Erythroblast (primary cell): Measurements from ENCODE around the gene PCBP4.

Source experiments
- DNase-seq, 2 experiments: peaks; one replicate each; lab custom pipeline; 2025; lab: John Stamatoyannopoulos, UW
- GATA1 ChIP-seq: IDR thresholded peaks from 2 replicates; pipeline ENCODE4 v1.6.1; 2011; ENCODE audit warnings: low read depth, mild to moderate bottlenecking, control low read depth, low read length, moderate library complexity
- POLR2A ChIP-seq: IDR thresholded peaks from 2 replicates; pipeline ENCODE4 v1.6.1; 2011; ENCODE audit warnings: mild to moderate bottlenecking, low read length

PCBP4 gene

GRCh38 chr3:51986010-51986947, 19.0 kb upstream of the PCBP4 start:
- TF ChIP-seq POLR2A: no peak
- TF ChIP-seq GATA1: no peak
- peak; percentile 28 to 46 for DNase-seq

GRCh38 chr3:51985063-51985462, 17.8 kb upstream of the PCBP4 start:
- no peak for DNase-seq
- no peak for TF ChIP-seq POLR2A
- TF ChIP-seq GATA1: no peak

GRCh38 chr3:51984269-51984647, 17.0 kb upstream of the PCBP4 start:
- TF ChIP-seq POLR2A: no peak
- no peak for TF ChIP-seq GATA1
- no peak for DNase-seq

GRCh38 chr3:51983578-51984268, 16.5 kb upstream of the PCBP4 start:
- no peak for DNase-seq

GRCh38 chr3:51982838-51983577, 15.8 kb upstream of the PCBP4 start, which contains the start of gene ACY1:
Gene ACY1 (plus strand): TSS chr3:51983535. CDS start chr3:51984065, 530 bp downstream.
- DNase-seq: peak; percentile 89 to 90
- TF ChIP-seq POLR2A (peak; percentile 69), GATA1 (no peak)

More at GRCh38 chr3:51983578-51984268, 16.5 kb upstream of the PCBP4 start:
- TF ChIP-seq GATA1 (no peak), POLR2A (no peak)

GRCh38 chr3:51982352-51982837, 15.1 kb upstream of the PCBP4 start:
- peak; percentile 71 for DNase-seq
- no peak for TF ChIP-seq GATA1
- no peak for TF ChIP-seq POLR2A

GRCh38 chr3:51980253-51980652, 13.0 kb upstream of the PCBP4 start:
- no peak for DNase-seq
- TF ChIP-seq GATA1 (no peak), POLR2A (no peak)

GRCh38 chr3:51978143-51978502, 10.9 kb upstream of the PCBP4 start:
- TF ChIP-seq POLR2A (no peak), GATA1 (no peak)
- DNase-seq: no peak

GRCh38 chr3:51977446-51978142, 10.3 kb upstream of the PCBP4 start:
- TF ChIP-seq GATA1 (no peak), POLR2A (no peak)
- no peak for DNase-seq

- TF ChIP-seq GATA1: no peak
- TF ChIP-seq POLR2A: no peak
- peak; percentile 65 to 66 for DNase-seq
Measured at GRCh38 chr3:51975852-51976549, 8.7 kb upstream of the PCBP4 start.

GRCh38 chr3:51974963-51975851, 8.0 kb upstream of the PCBP4 start, which contains the start of gene ABHD14A:
Gene ABHD14A (plus strand): TSS chr3:51975064. CDS start chr3:51975136, 72 bp downstream.
- TF ChIP-seq POLR2A (peak; percentile 49), GATA1 (no peak)
- DNase-seq: peak; percentile 81 to 88
